Measurements from ENCODE around the gene TRIM14.
"Not testable (repeated sequence)": the region's sequence is repeated elsewhere in the genome, so short reads cannot be mapped to it uniquely, and the experiment has no call there.

The TRIM14 gene

GRCh38 chr9:98129451-98129881 lies 10.4 kb upstream of the TRIM14 start:
- peak; percentile 72 for DNase-seq (ENCODE audit: extremely low spot score)
- ChIA-PET CTCF (interaction anchor here (1.0 to 3.0 kb wide), 6 partner anchors 11 to 56 kb away, joined by 3 to 18 read pairs (median 3); partner anchors contain the start of gene TRIM14), POLR2A (no interaction called here)
- no peak for TF ChIP-seq CTCF (IDR thresholded peaks at IDR 0.05; ENCODE audit: control extremely low read depth, extremely low read depth, low read depth, missing control alignments)

DNA sequence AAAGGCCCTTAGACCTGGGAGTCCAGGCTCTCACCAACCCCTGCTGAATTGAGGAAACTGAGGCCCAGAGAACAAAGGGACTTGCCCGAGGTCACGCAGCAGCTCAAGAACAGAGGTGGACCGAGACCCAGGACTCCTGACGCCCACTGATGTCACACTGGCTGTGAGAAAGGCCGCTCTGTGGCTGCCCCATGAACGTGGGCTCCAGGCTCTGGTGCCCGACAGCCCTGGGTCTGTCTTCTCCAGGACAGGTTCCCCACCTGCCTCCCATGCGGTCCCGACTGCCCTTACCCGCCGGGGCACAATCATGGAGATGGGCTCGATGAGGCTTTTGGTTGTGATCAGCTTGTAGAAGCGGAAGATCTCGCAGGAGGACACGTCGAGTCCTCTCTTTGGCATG lies 9.3 kb upstream of the TRIM14 start:
- CTCF ChIA-PET, result interaction anchor here (1.0 to 3.0 kb wide), 4 partner anchors 10 to 54 kb away, joined by 3 to 18 read pairs (median 3); partner anchors contain the start of gene TRIM14
- POLR2A ChIA-PET, result no interaction called here
- no peak for TF ChIP-seq CTCF (IDR thresholded peaks at IDR 0.05; ENCODE audit: control extremely low read depth, extremely low read depth, low read depth, missing control alignments)
- no peak for DNase-seq (ENCODE audit: extremely low spot score)

- POLR2A ChIA-PET, result no interaction called here
Measured at GRCh38 chr9:98127226-98127625, 8.2 kb upstream of the TRIM14 start.

GRCh38 chr9:98124637-98125426 lies 5.8 kb upstream of the TRIM14 start:
- TF ChIP-seq CTCF (IDR thresholded peaks at IDR 0.05; ENCODE audit: control extremely low read depth, extremely low read depth, low read depth, missing control alignments), result no peak
- ChIA-PET POLR2A (no interaction called here), CTCF (no interaction called here)
- no peak for DNase-seq (ENCODE audit: extremely low spot score)

More at GRCh38 chr9:98127226-98127625, 8.2 kb upstream of the TRIM14 start:
- CTCF ChIA-PET, result interaction anchor here (1.5 to 3.0 kb wide), 2 partner anchors 9 to 137 kb away, joined by 3 to 18 read pairs; partner anchors contain the start of gene TRIM14
- no peak for TF ChIP-seq CTCF (IDR thresholded peaks at IDR 0.05; ENCODE audit: control extremely low read depth, extremely low read depth, low read depth, missing control alignments)
- no peak for DNase-seq (ENCODE audit: extremely low spot score)

DNA sequence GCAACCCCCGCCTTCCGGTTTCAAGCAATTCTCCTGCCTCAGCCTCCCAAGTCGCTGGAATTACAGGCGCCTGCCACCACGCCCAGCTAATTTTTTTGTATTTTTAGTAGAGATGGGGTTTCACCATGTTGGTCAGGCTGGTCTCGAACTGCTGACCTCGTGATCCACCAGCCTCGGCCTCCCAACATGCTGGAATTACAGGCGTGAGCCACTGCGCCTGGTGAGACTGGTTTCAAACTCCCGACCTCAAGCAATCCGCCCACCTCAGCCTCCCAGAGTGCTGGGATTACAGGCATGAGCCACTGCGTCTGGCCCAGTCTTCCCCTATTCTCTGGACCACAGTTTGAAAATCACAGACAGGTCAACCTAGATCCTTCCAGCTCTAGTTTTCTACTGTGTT lies 5.1 kb upstream of the TRIM14 start:
- CTCF ChIA-PET; POLR2A ChIA-PET; DNase-seq (ENCODE audit: extremely low spot score): not testable (repeated sequence)

GRCh38 chr9:98121058-98121457 lies 2.0 kb upstream of the TRIM14 start:
- CTCF ChIA-PET, result interaction anchor here (1.0 to 5.8 kb wide), 4 partner anchors 11 to 73 kb away, joined by 3 to 36 read pairs (median 4); no protein-coding TSS in a partner anchor
- no peak for TF ChIP-seq CTCF (IDR thresholded peaks at IDR 0.05; ENCODE audit: control extremely low read depth, extremely low read depth, low read depth, missing control alignments)
- POLR2A ChIA-PET, result interaction anchor here (1.3 kb wide), 1 partner anchor 13 kb away, joined by 3 read pairs; no protein-coding TSS in a partner anchor
- DNase-seq (ENCODE audit: extremely low spot score), result no peak

GRCh38 chr9:98120476-98120875 lies 1.5 kb upstream of the TRIM14 start:
- ChIA-PET CTCF (interaction anchor here (1.0 to 5.8 kb wide), 4 partner anchors 11 to 73 kb away, joined by 3 to 36 read pairs (median 4); no protein-coding TSS in a partner anchor), POLR2A (interaction anchor here (1.3 kb wide), 1 partner anchor 12 kb away, joined by 3 read pairs; no protein-coding TSS in a partner anchor)
- TF ChIP-seq CTCF (IDR thresholded peaks at IDR 0.05; ENCODE audit: control extremely low read depth, extremely low read depth, low read depth, missing control alignments), result no peak
- no peak for DNase-seq (ENCODE audit: extremely low spot score)
